ENCODE data around the gene PAWR. TPM values are rescaled to one million over a fixed set of nuclear protein-coding genes. Genes with fewer than 3 reads are reported as not detected.

PAWR gene
- total RNA-seq, 1 experiment from 2014 or later: 106 TPM

- TF ChIP-seq RAD21 (IDR thresholded peaks at IDR 0.05; ENCODE audit: low read depth) (no peak), POLR2A (IDR thresholded peaks at IDR 0.05; ENCODE audit: borderline replicate concordance, extremely low read depth, insufficient read depth, insufficient read length) (no peak), SIN3A (IDR thresholded peaks at IDR 0.05; ENCODE audit: low read depth) (no peak), EZH2 (IDR thresholded peaks at IDR 0.05) (no peak), SP1 (IDR thresholded peaks at IDR 0.05; ENCODE audit: low read depth) (no peak), ATF3 (IDR thresholded peaks at IDR 0.05) (no peak), POLR2AphosphoS5 (IDR thresholded peaks at IDR 0.05; ENCODE audit: low read depth, low read length) (no peak), YY1 (IDR thresholded peaks at IDR 0.05; ENCODE audit: extremely low read depth, insufficient replicate concordance, low read depth, low read length) (no peak), TCF7L2 (IDR thresholded peaks at IDR 0.05; ENCODE audit: borderline replicate concordance, extremely low read depth, insufficient read depth, insufficient read length) (no peak), ELF1 (IDR thresholded peaks at IDR 0.05; ENCODE audit: borderline replicate concordance, low read depth) (no peak), ZFX (IDR thresholded peaks at IDR 0.05) (no peak)
- TF ChIP-seq, protein P1, sequence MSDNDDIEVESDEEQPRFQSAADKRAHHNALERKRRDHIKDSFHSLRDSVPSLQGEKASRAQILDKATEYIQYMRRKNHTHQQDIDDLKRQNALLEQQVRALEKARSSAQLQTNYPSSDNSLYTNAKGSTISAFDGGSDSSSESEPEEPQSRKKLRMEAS (IDR thresholded peaks at IDR 0.05): no peak
- H3K79me2 ChIP-seq (ENCODE audit: insufficient read depth, low read length): peaks cover 12% of the 10 kb centered on the region
- no peaks in the 10 kb centered on the region for H4K20me1 ChIP-seq (ENCODE audit: insufficient read depth)
- no peaks in the 10 kb centered on the region for H3K9me2 ChIP-seq (ENCODE audit: insufficient read depth)
- H3K4me2 ChIP-seq (ENCODE audit: low read length): no peak overlapping the region
- DNase-seq (ENCODE audit: low read depth, low spot score) (no peak), ATAC-seq (no peak)
- no peaks in the 10 kb centered on the region for H3K36me3 ChIP-seq (ENCODE audit: control insufficient read depth in 1 of 2, insufficient read depth in 2 of 2, low read length in 2 of 2)
- no peak overlapping the region for H3K9ac ChIP-seq (ENCODE audit: low read length)
- ChIA-PET POLR2A (no interaction called here), RAD21 (ENCODE audit: low non-redundant PET in 1 of 2, low total read pairs in 2 of 2, uncharacterized antibody in 2 of 2, unreplicated experiment in 2 of 2) (no interaction called here), CTCF (no interaction called here)
- no peaks in the 10 kb centered on the region for H3K4me1 ChIP-seq (ENCODE audit: control insufficient read depth in 1 of 2, insufficient read depth in 2 of 2, low read length in 2 of 2)
- no peak overlapping the region for H3K4me3 ChIP-seq (replicated peaks in 1 of 2; ENCODE audit: low read depth in 1 of 2, low read length in 2 of 2)
- BruUV-seq (replicated peaks): no TSS peak
- intact Hi-C loops (cut with micrococcal nuclease): no loop called here
- H3K27me3 ChIP-seq (ENCODE audit: insufficient read depth, low read length): no peaks in the 10 kb centered on the region
- no peaks in the 10 kb centered on the region for H3K9me3 ChIP-seq (ENCODE audit: control insufficient read depth in 1 of 2, insufficient read depth in 1 of 2, low read depth in 1 of 2, low read length in 2 of 2)
- no peak overlapping the region for H3K27ac ChIP-seq (ENCODE audit: low read depth, low read length)
- H2AFZ ChIP-seq (ENCODE audit: low read depth, low read length, poor library complexity, severe bottlenecking): no peak overlapping the region
These were observed 92.9 kb downstream of the PAWR start for GRCh38 chr12:79597910-79598309.
